Measurements from ENCODE around the gene STARD6.

GRCh38 chr18:54303408-54303807 is 54.2 kb downstream of the STARD6 start:
- TF ChIP-seq EZH2 (IDR thresholded peaks at IDR 0.05; ENCODE audit: insufficient read depth, poor library complexity, severe bottlenecking) (no peak), EZH2phosphoT487 (IDR thresholded peaks at IDR 0.05; ENCODE audit: insufficient read depth, low read depth) (no peak)
